ENCODE data around the gene KCNN2. TPM values are rescaled to one million over a fixed set of nuclear protein-coding genes. Genes with fewer than 3 reads are reported as not detected.
A peak's percentile ranks its signal among the peaks of the same experiment; 100 is the strongest.

Gene KCNN2
- total RNA-seq, 6 experiments from 2014 or later, result 13.9 to 51.6 (median 47.0) TPM

GRCh38 chr5:114391321-114391720 is 29.5 kb downstream of the KCNN2 start:
- Mint-ChIP-seq H3K4me3 (peak overlapping the region; percentile 38; the same call in 1 of the 2 replicates), H3K4me1 (ENCODE audit: low read depth) (peaks cover 82% of the 10 kb centered on the region), H3K36me3 (ENCODE audit: low read depth) (peaks cover 20% of the 10 kb centered on the region), H3K27ac (peak overlapping the region; percentile 68), H3K27me3 (ENCODE audit: insufficient read depth) (no peaks in the 10 kb centered on the region; the same call in 1 of the 2 replicates), H3K9me3 (no peaks in the 10 kb centered on the region)
- TF ChIP-seq CTCF (IDR thresholded peaks at IDR 0.05), result no peak
- DNase-seq, result peak; percentile 58

GRCh38 chr5:114393159-114393558 is 31.3 kb downstream of the KCNN2 start:
- peaks cover 33% of the 10 kb centered on the region for H3K36me3 Mint-ChIP-seq (ENCODE audit: low read depth)
- H3K27ac Mint-ChIP-seq, result no peak overlapping the region
- peaks cover 6% of the 10 kb centered on the region for H3K9me3 Mint-ChIP-seq
- no peaks in the 10 kb centered on the region; the same call in 1 of the 2 replicates for H3K27me3 Mint-ChIP-seq (ENCODE audit: insufficient read depth)
- no peak for DNase-seq
- no peak overlapping the region for H3K4me3 Mint-ChIP-seq
- TF ChIP-seq CTCF (IDR thresholded peaks at IDR 0.05), result no peak
- H3K4me1 Mint-ChIP-seq (ENCODE audit: low read depth), result peaks cover 64% of the 10 kb centered on the region

- no peak for TF ChIP-seq CTCF (IDR thresholded peaks at IDR 0.05)
- peaks cover 1% of the 10 kb centered on the region; the same call in 1 of the 2 replicates for H3K27me3 Mint-ChIP-seq (ENCODE audit: insufficient read depth)
- DNase-seq, result no peak
- peaks cover 10% of the 10 kb centered on the region for H3K4me1 Mint-ChIP-seq (ENCODE audit: low read depth)
- H3K27ac Mint-ChIP-seq, result no peak overlapping the region
- peaks cover 15% of the 10 kb centered on the region for H3K9me3 Mint-ChIP-seq
- H3K4me3 Mint-ChIP-seq, result no peak overlapping the region
- peaks cover 21% of the 10 kb centered on the region; the same call in 1 of the 2 replicates for H3K36me3 Mint-ChIP-seq (ENCODE audit: low read depth)
Observed at GRCh38 chr5:114402206-114402605, 40.3 kb downstream of the KCNN2 start.

- H3K4me3 Mint-ChIP-seq, result no peak overlapping the region
- H3K27ac Mint-ChIP-seq, result no peak overlapping the region
- no peak for DNase-seq
- no peaks in the 10 kb centered on the region for H3K27me3 Mint-ChIP-seq (ENCODE audit: insufficient read depth)
- H3K36me3 Mint-ChIP-seq (ENCODE audit: low read depth), result peaks cover 15% of the 10 kb centered on the region; the same call in 1 of the 2 replicates
- H3K4me1 Mint-ChIP-seq (ENCODE audit: low read depth), result peaks cover 27% of the 10 kb centered on the region
- H3K9me3 Mint-ChIP-seq, result no peaks in the 10 kb centered on the region
- TF ChIP-seq CTCF (IDR thresholded peaks at IDR 0.05), result no peak
Observed at GRCh38 chr5:114407783-114408182, 45.9 kb downstream of the KCNN2 start.

GRCh38 chr5:114408847-114409246 is 47.0 kb downstream of the KCNN2 start:
- no peaks in the 10 kb centered on the region; the same call in 1 of the 2 replicates for H3K27me3 Mint-ChIP-seq (ENCODE audit: insufficient read depth)
- no peak for DNase-seq
- H3K36me3 Mint-ChIP-seq (ENCODE audit: low read depth), result peaks cover 15% of the 10 kb centered on the region; the same call in 1 of the 2 replicates
- H3K4me1 Mint-ChIP-seq (ENCODE audit: low read depth), result peaks cover 37% of the 10 kb centered on the region
- H3K27ac Mint-ChIP-seq, result no peak overlapping the region
- no peak overlapping the region for H3K4me3 Mint-ChIP-seq
- no peak for TF ChIP-seq CTCF (IDR thresholded peaks at IDR 0.05)
- no peaks in the 10 kb centered on the region for H3K9me3 Mint-ChIP-seq
